Liver (tissue), 9 donors: ENCODE results near the gene SFMBT2. TPM values are rescaled to one million over a fixed set of nuclear protein-coding genes. Genes with fewer than 3 reads are reported as not detected.

Experiments
- DNase-seq: peaks from one replicate; pipeline ENCODE4 v3.0.0-alpha.2; 2017; ENCODE audit warnings: low spot score
- H3K27ac ChIP-seq, 2 donors: one replicate each; pipeline ENCODE4 v1.7.0; 2013; ENCODE audit warnings: inconsistent platforms in 2 of 2, low read length in 2 of 2, control low read depth in 1 of 2, low read depth in 1 of 2, mild to moderate bottlenecking in 1 of 2
- H3K27me3 ChIP-seq, 4 donors: one replicate each; pipeline versions ENCODE4 v1.6.1 to v1.7.0; 2013; ENCODE audit warnings: low read length in 3 of 4, inconsistent platforms in 1 of 4, mild to moderate bottlenecking in 1 of 4, moderate library complexity in 1 of 4; ENCODE audit not compliant: control insufficient read depth in 4 of 4, insufficient read depth in 4 of 4
- H3K36me3 ChIP-seq, 4 donors: one replicate each; pipeline versions ENCODE4 v1.6.1 to v1.7.0; 2013; ENCODE audit warnings: low read length in 3 of 4, mild to moderate bottlenecking in 3 of 4, low read depth in 1 of 4, moderate library complexity in 1 of 4; ENCODE audit not compliant: control insufficient read depth in 4 of 4, insufficient read depth in 3 of 4
- H3K4me1 ChIP-seq, 4 donors: one replicate each; pipeline versions ENCODE4 v1.6.1 to v1.7.0; 2013; ENCODE audit warnings: low read length in 3 of 4, mild to moderate bottlenecking in 3 of 4, moderate library complexity in 1 of 4; ENCODE audit not compliant: control insufficient read depth in 4 of 4, insufficient read depth in 4 of 4
- H3K4me3 ChIP-seq, 3 donors: one replicate each; pipeline versions ENCODE4 v1.6.1 to v1.7.0; 2013; ENCODE audit warnings: low read length in 3 of 3, control low read depth in 1 of 3, low read depth in 1 of 3, mild to moderate bottlenecking in 1 of 3
- H3K9ac ChIP-seq, 2 donors: one replicate each; pipeline ENCODE4 v1.7.0; 2013; ENCODE audit warnings: low read length in 2 of 2, mild to moderate bottlenecking in 2 of 2, moderate library complexity in 2 of 2, control low read depth in 1 of 2, low read depth in 1 of 2
- H3K9me3 ChIP-seq, 4 donors: one replicate each; pipeline versions ENCODE4 v1.6.1 to v1.7.0; 2013; ENCODE audit warnings: low read length in 3 of 4; ENCODE audit not compliant: control insufficient read depth in 4 of 4
- EGR1 ChIP-seq, 2 donors: IDR thresholded peaks; 2 replicates each; pipeline ENCODE4 v1.6.1; 2016 to 2018; ENCODE audit warnings: antibody characterized with exemption in 2 of 2, low read depth in 2 of 2
- FOXA1 ChIP-seq: IDR thresholded peaks from 2 replicates; pipeline ENCODE4 v1.6.1; 2016; ENCODE audit warnings: antibody characterized with exemption
- FOXA2 ChIP-seq: IDR thresholded peaks from 2 replicates; pipeline ENCODE4 v1.6.1; 2016; ENCODE audit warnings: antibody characterized with exemption
- GABPA ChIP-seq, 2 donors: IDR thresholded peaks in 1 of 2; conservative IDR thresholded peaks in 1 of 2; 2 replicates each; pipeline ENCODE4 v1.6.1; 2016; ENCODE audit warnings: antibody characterized with exemption in 2 of 2, mild to moderate bottlenecking in 1 of 2, moderate library complexity in 1 of 2
- HNF4A ChIP-seq, 2 donors: conservative IDR thresholded peaks; 2 replicates each; pipeline ENCODE4 v1.6.1; 2016; ENCODE audit warnings: antibody characterized with exemption in 2 of 2, mild to moderate bottlenecking in 2 of 2
- HNF4G ChIP-seq: IDR thresholded peaks from 2 replicates; pipeline ENCODE4 v1.6.1; 2016; ENCODE audit warnings: antibody characterized with exemption
- JUND ChIP-seq, 2 donors: IDR thresholded peaks; 2 replicates each; pipeline ENCODE4 v1.6.1; 2016; ENCODE audit warnings: antibody characterized with exemption in 2 of 2
- NR2F2 ChIP-seq: IDR thresholded peaks from 2 replicates; pipeline ENCODE4 v1.6.1; 2016; ENCODE audit warnings: antibody characterized with exemption
- RAD21 ChIP-seq, 2 donors: IDR thresholded peaks; 2 replicates each; pipeline ENCODE4 v1.6.1; 2016; ENCODE audit warnings: antibody characterized with exemption in 2 of 2, mild to moderate bottlenecking in 2 of 2
- RXRA ChIP-seq, 2 donors: IDR thresholded peaks; 2 replicates each; pipeline ENCODE4 v1.6.1; 2017 to 2018; ENCODE audit warnings: antibody characterized with exemption in 2 of 2, mild to moderate bottlenecking in 1 of 2
- SP1 ChIP-seq: IDR thresholded peaks from 2 replicates; pipeline ENCODE4 v1.6.1; 2018; ENCODE audit warnings: antibody characterized with exemption, mild to moderate bottlenecking
- TAF1 ChIP-seq: conservative IDR thresholded peaks from 2 replicates; pipeline ENCODE4 v1.6.1; 2016; ENCODE audit warnings: antibody characterized with exemption, mild to moderate bottlenecking
- YY1 ChIP-seq: IDR thresholded peaks from 2 replicates; pipeline ENCODE4 v1.6.1; 2016; ENCODE audit warnings: antibody characterized with exemption, mild to moderate bottlenecking
- WGBS: extraction: QIAGEN DNeasy Blood & Tissue Kit; methylation state at CpG from one replicate; pipeline ENCODE4 v1.1.7; 2013; 5-methylcytosine and 5-hydroxymethylcytosine counted together
- polyA plus RNA-seq, 2 donors: library from polyadenylated mRNA; stranded (reverse) in 1 of 2; unstranded in 1 of 2; fragments of 200-250 nt in 1 of 2; fragments of >200 nt in 1 of 2; fragmentation: Nextera tagmentation in 1 of 2; extraction: Ambion mirVana in 1 of 2; gene quantifications; one replicate each; pipeline versions ENCODE4 v1.2.1 to v1.2.3, GENCODE V29; 2013 to 2015
- total RNA-seq, 2 donors: library from RNA; depleted of rRNA; stranded (reverse); fragments of >200 nt; gene quantifications; one replicate each; pipeline ENCODE4 v1.2.3, GENCODE V29; 2014
- TF ChIP-seq, protein P1 (sequence below): IDR thresholded peaks from 2 replicates; pipeline ENCODE4 v1.6.1; 2016; ENCODE audit warnings: antibody characterized with exemption, mild to moderate bottlenecking
- TF ChIP-seq, protein P2 (sequence below): fragments of 150-350 bp; IDR thresholded peaks from 2 replicates; pipeline ENCODE4 v1.5.1; 2017; ENCODE audit warnings: improper control_type of control experiment, low read depth, low read length; ENCODE audit not compliant: missing input control
- TF ChIP-seq, protein P3 (sequence below): IDR thresholded peaks from 2 replicates; pipeline ENCODE4 v1.6.1; 2016; ENCODE audit warnings: antibody characterized with exemption
- TF ChIP-seq, protein P4 (sequence below): IDR thresholded peaks from 2 replicates; pipeline ENCODE4 v1.6.1; 2016; ENCODE audit warnings: antibody characterized with exemption
- TF ChIP-seq, protein P5 (sequence below): IDR thresholded peaks from 2 replicates; pipeline ENCODE4 v1.6.1; 2016; ENCODE audit warnings: antibody characterized with exemption
- donor health status: healthy.
- donor health status: healthy.
- donor health status: healthy.
- donor health status: healthy.
- donor health status: healthy.

Gene SFMBT2
- total and polyA plus RNA-seq, 4 donors, result 0.46 to 2.8 (median 1.5) TPM

DNA sequence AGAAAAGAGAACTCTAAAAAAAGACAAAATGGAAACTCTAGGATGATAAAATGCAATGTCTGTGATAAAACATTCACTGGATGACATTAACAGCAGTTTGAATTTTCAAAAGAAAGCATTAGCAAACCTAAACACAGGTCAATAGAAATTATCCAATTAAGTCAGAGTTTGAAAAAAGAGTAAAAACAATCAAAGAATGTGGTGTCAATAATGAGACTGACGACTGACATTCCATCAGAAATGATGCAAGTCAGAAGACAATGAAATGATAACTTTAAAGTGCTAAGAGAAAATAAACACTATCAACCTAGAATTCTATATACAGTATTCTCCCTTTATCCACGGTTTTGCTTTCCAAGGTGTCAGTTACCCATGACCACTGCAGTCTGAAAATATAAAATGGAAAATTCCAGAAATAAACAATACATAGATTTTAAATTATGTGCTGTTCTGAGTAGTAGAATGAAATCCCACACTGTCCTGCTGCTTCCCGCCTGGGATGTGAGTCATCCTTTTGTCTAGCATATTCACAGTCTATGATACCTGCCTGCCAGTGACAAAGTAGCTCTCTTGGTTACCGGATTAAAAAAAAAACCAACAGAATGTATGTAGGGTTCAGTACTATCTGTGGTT lies 38.3 kb upstream of the SFMBT2 start:
- no peak for DNase-seq
- H3K4me3 ChIP-seq, result no peak overlapping the region
- H3K4me1 ChIP-seq, result no peaks in the 10 kb centered on the region
- no peaks in the 10 kb centered on the region for H3K36me3 ChIP-seq
- H3K27ac ChIP-seq, result no peak overlapping the region
- 73% methylated on average over 4 of the region's 4 CpGs for WGBS
- no peaks in the 10 kb centered on the region for H3K27me3 ChIP-seq
- no peak overlapping the region for H3K9ac ChIP-seq
- H3K9me3 ChIP-seq, result peaks cover 0 to 8% (median under 1%) of the 10 kb centered on the region in 4 donors
- TF ChIP-seq, protein P1, sequence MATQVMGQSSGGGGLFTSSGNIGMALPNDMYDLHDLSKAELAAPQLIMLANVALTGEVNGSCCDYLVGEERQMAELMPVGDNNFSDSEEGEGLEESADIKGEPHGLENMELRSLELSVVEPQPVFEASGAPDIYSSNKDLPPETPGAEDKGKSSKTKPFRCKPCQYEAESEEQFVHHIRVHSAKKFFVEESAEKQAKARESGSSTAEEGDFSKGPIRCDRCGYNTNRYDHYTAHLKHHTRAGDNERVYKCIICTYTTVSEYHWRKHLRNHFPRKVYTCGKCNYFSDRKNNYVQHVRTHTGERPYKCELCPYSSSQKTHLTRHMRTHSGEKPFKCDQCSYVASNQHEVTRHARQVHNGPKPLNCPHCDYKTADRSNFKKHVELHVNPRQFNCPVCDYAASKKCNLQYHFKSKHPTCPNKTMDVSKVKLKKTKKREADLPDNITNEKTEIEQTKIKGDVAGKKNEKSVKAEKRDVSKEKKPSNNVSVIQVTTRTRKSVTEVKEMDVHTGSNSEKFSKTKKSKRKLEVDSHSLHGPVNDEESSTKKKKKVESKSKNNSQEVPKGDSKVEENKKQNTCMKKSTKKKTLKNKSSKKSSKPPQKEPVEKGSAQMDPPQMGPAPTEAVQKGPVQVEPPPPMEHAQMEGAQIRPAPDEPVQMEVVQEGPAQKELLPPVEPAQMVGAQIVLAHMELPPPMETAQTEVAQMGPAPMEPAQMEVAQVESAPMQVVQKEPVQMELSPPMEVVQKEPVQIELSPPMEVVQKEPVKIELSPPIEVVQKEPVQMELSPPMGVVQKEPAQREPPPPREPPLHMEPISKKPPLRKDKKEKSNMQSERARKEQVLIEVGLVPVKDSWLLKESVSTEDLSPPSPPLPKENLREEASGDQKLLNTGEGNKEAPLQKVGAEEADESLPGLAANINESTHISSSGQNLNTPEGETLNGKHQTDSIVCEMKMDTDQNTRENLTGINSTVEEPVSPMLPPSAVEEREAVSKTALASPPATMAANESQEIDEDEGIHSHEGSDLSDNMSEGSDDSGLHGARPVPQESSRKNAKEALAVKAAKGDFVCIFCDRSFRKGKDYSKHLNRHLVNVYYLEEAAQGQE, result no peak
- TF ChIP-seq EGR1 (IDR thresholded peaks at IDR 0.05; ENCODE audit: low read depth in 2 of 2), result no peak
- TF ChIP-seq HNF4G, result no peak
- TF ChIP-seq FOXA2, result no peak
- no peak for TF ChIP-seq NR2F2
- TF ChIP-seq GABPA (IDR thresholded peaks at IDR 0.05 in 1 of 2, conservative IDR thresholded peaks at IDR 0.05 in 1 of 2), result no peak
- TF ChIP-seq, protein P2, sequence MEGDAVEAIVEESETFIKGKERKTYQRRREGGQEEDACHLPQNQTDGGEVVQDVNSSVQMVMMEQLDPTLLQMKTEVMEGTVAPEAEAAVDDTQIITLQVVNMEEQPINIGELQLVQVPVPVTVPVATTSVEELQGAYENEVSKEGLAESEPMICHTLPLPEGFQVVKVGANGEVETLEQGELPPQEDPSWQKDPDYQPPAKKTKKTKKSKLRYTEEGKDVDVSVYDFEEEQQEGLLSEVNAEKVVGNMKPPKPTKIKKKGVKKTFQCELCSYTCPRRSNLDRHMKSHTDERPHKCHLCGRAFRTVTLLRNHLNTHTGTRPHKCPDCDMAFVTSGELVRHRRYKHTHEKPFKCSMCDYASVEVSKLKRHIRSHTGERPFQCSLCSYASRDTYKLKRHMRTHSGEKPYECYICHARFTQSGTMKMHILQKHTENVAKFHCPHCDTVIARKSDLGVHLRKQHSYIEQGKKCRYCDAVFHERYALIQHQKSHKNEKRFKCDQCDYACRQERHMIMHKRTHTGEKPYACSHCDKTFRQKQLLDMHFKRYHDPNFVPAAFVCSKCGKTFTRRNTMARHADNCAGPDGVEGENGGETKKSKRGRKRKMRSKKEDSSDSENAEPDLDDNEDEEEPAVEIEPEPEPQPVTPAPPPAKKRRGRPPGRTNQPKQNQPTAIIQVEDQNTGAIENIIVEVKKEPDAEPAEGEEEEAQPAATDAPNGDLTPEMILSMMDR, result no peak
- no peak for TF ChIP-seq FOXA1
- TF ChIP-seq, protein P3, sequence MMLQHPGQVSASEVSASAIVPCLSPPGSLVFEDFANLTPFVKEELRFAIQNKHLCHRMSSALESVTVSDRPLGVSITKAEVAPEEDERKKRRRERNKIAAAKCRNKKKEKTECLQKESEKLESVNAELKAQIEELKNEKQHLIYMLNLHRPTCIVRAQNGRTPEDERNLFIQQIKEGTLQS, result no peak
- no peak for TF ChIP-seq YY1
- TF ChIP-seq HNF4A (conservative IDR thresholded peaks at IDR 0.05), result no peak
- TF ChIP-seq RAD21 (IDR thresholded peaks at IDR 0.05), result no peak
- TF ChIP-seq SP1, result no peak
- TF ChIP-seq JUND (IDR thresholded peaks at IDR 0.05), result no peak
- TF ChIP-seq, protein P4, sequence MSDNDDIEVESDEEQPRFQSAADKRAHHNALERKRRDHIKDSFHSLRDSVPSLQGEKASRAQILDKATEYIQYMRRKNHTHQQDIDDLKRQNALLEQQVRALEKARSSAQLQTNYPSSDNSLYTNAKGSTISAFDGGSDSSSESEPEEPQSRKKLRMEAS, result no peak
- TF ChIP-seq RXRA (IDR thresholded peaks at IDR 0.05), result no peak
- TF ChIP-seq, protein P5, sequence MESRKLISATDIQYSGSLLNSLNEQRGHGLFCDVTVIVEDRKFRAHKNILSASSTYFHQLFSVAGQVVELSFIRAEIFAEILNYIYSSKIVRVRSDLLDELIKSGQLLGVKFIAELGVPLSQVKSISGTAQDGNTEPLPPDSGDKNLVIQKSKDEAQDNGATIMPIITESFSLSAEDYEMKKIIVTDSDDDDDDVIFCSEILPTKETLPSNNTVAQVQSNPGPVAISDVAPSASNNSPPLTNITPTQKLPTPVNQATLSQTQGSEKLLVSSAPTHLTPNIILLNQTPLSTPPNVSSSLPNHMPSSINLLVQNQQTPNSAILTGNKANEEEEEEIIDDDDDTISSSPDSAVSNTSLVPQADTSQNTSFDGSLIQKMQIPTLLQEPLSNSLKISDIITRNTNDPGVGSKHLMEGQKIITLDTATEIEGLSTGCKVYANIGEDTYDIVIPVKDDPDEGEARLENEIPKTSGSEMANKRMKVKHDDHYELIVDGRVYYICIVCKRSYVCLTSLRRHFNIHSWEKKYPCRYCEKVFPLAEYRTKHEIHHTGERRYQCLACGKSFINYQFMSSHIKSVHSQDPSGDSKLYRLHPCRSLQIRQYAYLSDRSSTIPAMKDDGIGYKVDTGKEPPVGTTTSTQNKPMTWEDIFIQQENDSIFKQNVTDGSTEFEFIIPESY, result no peak
- TF ChIP-seq TAF1, result no peak
